Fibroblast of villous mesenchyme (primary cell): ENCODE data around the gene LYRM1. TPM values are rescaled to one million over a fixed set of nuclear protein-coding genes. Genes with fewer than 3 reads are reported as not detected.

Source experiments
- DNase-seq: peaks from one replicate; pipeline ENCODE4 v3.0.0-alpha.2; 2010; ENCODE audit warnings: low read depth
- H3K4me3 ChIP-seq: 2 replicates; pipeline ENCODE4 v1.5.1; 2011; ENCODE audit warnings: low read depth, mild to moderate bottlenecking, low read length
- CTCF ChIP-seq: IDR thresholded peaks from 2 replicates; pipeline ENCODE4 v1.5.1; 2012; ENCODE audit warnings: low read depth, mild to moderate bottlenecking, low read length; ENCODE audit not compliant: insufficient read depth
- total RNA-seq: library from RNA; depleted of rRNA; stranded (reverse); fragments of >200 nt; gene quantifications from 2 replicates; pipeline ENCODE4 v1.2.3, GENCODE V29; 2012

LYRM1 gene
- total RNA-seq, 1 donor, result 59.2 TPM

GRCh38 chr16:20950294-20950693 lies 49.7 kb downstream of the LYRM1 start:
- H3K4me3 ChIP-seq, result no peak overlapping the region
- no peak for DNase-seq
- TF ChIP-seq CTCF, result no peak

GRCh38 chr16:20952139-20952920 lies 51.8 kb downstream of the LYRM1 start:
- no peak for DNase-seq
- TF ChIP-seq CTCF, result no peak
- no peak overlapping the region for H3K4me3 ChIP-seq

GRCh38 chr16:20954574-20954973 lies 54.0 kb downstream of the LYRM1 start:
- DNase-seq, result no peak
- H3K4me3 ChIP-seq, result no peak overlapping the region
- no peak for TF ChIP-seq CTCF

GRCh38 chr16:20956319-20956718 lies 55.7 kb downstream of the LYRM1 start:
- TF ChIP-seq CTCF, result peak; percentile 37
- peak; percentile 64 for DNase-seq
- H3K4me3 ChIP-seq, result no peak overlapping the region

GRCh38 chr16:20957153-20957552 lies 56.6 kb downstream of the LYRM1 start:
- no peak overlapping the region for H3K4me3 ChIP-seq
- no peak for TF ChIP-seq CTCF
- DNase-seq, result no peak

- no peak for DNase-seq
- TF ChIP-seq CTCF, result no peak
- no peak overlapping the region for H3K4me3 ChIP-seq
These were observed 60.3 kb downstream of the LYRM1 start for GRCh38 chr16:20960899-20961298.

GRCh38 chr16:20968765-20969164 lies 68.2 kb downstream of the LYRM1 start:
- H3K4me3 ChIP-seq, result no peak overlapping the region
- TF ChIP-seq CTCF, result no peak

More at GRCh38 chr16:20968765-20969164, 68.2 kb downstream of the LYRM1 start:
- DNase-seq, result no peak
